ENCODE measurements around the gene BRK1.
"Not testable (repeated sequence)": the region's sequence is repeated elsewhere in the genome, so short reads cannot be mapped to it uniquely, and the experiment has no call there.

BRK1 gene

GRCh38 chr3:10121064-10121463 lies 5.6 kb downstream of the BRK1 start:
- no peaks in the 10 kb centered on the region for H3K36me3 ChIP-seq (ENCODE audit: control insufficient read depth, insufficient read depth, low read length)
- no peak overlapping the region for H3K4me2 ChIP-seq (ENCODE audit: low read length)
- TF ChIP-seq CTCF (IDR thresholded peaks at IDR 0.05) = no peak

GRCh38 chr3:10122724-10123123 lies 7.2 kb downstream of the BRK1 start:
- H3K4me2 ChIP-seq (ENCODE audit: low read length) = no peak overlapping the region
- no peaks in the 10 kb centered on the region for H3K4me1 ChIP-seq
- no peak overlapping the region for H3K9ac ChIP-seq
- no peaks in the 10 kb centered on the region for H3K27me3 ChIP-seq (ENCODE audit: control insufficient read depth, insufficient read depth, low read length)
- no peak overlapping the region for H3K27ac ChIP-seq
- no peak overlapping the region for H3K4me3 ChIP-seq (ENCODE audit: low read depth, low read length)
- peaks cover 25% of the 10 kb centered on the region for H3K79me2 ChIP-seq
- no peak for TF ChIP-seq CTCF (IDR thresholded peaks at IDR 0.05)
- no peaks in the 10 kb centered on the region for H3K36me3 ChIP-seq (ENCODE audit: control insufficient read depth, insufficient read depth, low read length)
- no peaks in the 10 kb centered on the region for H3K9me3 ChIP-seq (ENCODE audit: control insufficient read depth, low read length)
- no peak overlapping the region for H2AFZ ChIP-seq

More at GRCh38 chr3:10121064-10121463, 5.6 kb downstream of the BRK1 start:
- Histone ChIP-seq H2AFZ (no peak overlapping the region), H3K9me3 (ENCODE audit: control insufficient read depth, low read length) (no peaks in the 10 kb centered on the region), H3K27me3 (ENCODE audit: control insufficient read depth, insufficient read depth, low read length) (no peaks in the 10 kb centered on the region), H3K9ac (no peak overlapping the region), H3K79me2 (peaks cover 41% of the 10 kb centered on the region), H3K4me1 (peaks cover 8% of the 10 kb centered on the region), H3K27ac (no peak overlapping the region), H3K4me3 (ENCODE audit: low read depth, low read length) (no peak overlapping the region)

GRCh38 chr3:10135872-10136271 lies 20.4 kb downstream of the BRK1 start:
- H3K4me3 ChIP-seq (ENCODE audit: low read depth, low read length); H3K27me3 ChIP-seq (ENCODE audit: control insufficient read depth, insufficient read depth, low read length); H3K27ac ChIP-seq; H3K79me2 ChIP-seq; H3K9ac ChIP-seq; H3K4me2 ChIP-seq (ENCODE audit: low read length); H2AFZ ChIP-seq; H3K36me3 ChIP-seq (ENCODE audit: control insufficient read depth, insufficient read depth, low read length); H3K9me3 ChIP-seq (ENCODE audit: control insufficient read depth, low read length); H3K4me1 ChIP-seq: not testable (repeated sequence)

GRCh38 chr3:10136426-10137005 lies 21.0 kb downstream of the BRK1 start:
- H3K27ac ChIP-seq = no peak overlapping the region
- TF ChIP-seq CTCF (IDR thresholded peaks at IDR 0.05) = no peak
- no peak overlapping the region for H3K9ac ChIP-seq
- H3K27me3 ChIP-seq (ENCODE audit: control insufficient read depth, insufficient read depth, low read length) = no peaks in the 10 kb centered on the region
- no peaks in the 10 kb centered on the region for H3K9me3 ChIP-seq (ENCODE audit: control insufficient read depth, low read length)
- no peak overlapping the region for H3K4me3 ChIP-seq (ENCODE audit: low read depth, low read length)
- no peak overlapping the region for H3K4me2 ChIP-seq (ENCODE audit: low read length)
- no peaks in the 10 kb centered on the region for H3K79me2 ChIP-seq
- H3K36me3 ChIP-seq (ENCODE audit: control insufficient read depth, insufficient read depth, low read length) = no peaks in the 10 kb centered on the region
- no peak overlapping the region for H2AFZ ChIP-seq
- no peaks in the 10 kb centered on the region for H3K4me1 ChIP-seq

- H3K36me3 ChIP-seq (ENCODE audit: control insufficient read depth, insufficient read depth, low read length) = no peaks in the 10 kb centered on the region
- no peak overlapping the region for H3K9ac ChIP-seq
- no peaks in the 10 kb centered on the region for H3K9me3 ChIP-seq (ENCODE audit: control insufficient read depth, low read length)
- H2AFZ ChIP-seq = no peak overlapping the region
- no peaks in the 10 kb centered on the region for H3K27me3 ChIP-seq (ENCODE audit: control insufficient read depth, insufficient read depth, low read length)
- H3K4me1 ChIP-seq = no peaks in the 10 kb centered on the region
- TF ChIP-seq CTCF (IDR thresholded peaks at IDR 0.05) = no peak
- no peak overlapping the region for H3K4me2 ChIP-seq (ENCODE audit: low read length)
- H3K4me3 ChIP-seq (ENCODE audit: low read depth, low read length) = no peak overlapping the region
- H3K27ac ChIP-seq = no peak overlapping the region
- no peaks in the 10 kb centered on the region for H3K79me2 ChIP-seq
Observed at GRCh38 chr3:10137178-10137577, 21.7 kb downstream of the BRK1 start.

Data from parathyroid adenoma (tissue), 2 donors.